Gastrocnemius medialis (tissue), 4 donors: ENCODE results near the gene PRKCA.

Experiments used
- CTCF ChIP-seq, 5 experiments: fragments of 450-650 bp in 3 of 5; fragments of 200-600 bp in 2 of 5; sonication (generic) in 2 of 5; IDR thresholded peaks in 4 of 5; conservative IDR thresholded peaks in 1 of 5; 1 replicate in 4 of 5; 2 replicates in 1 of 5; pipeline ENCODE4 v1.5.1; 2016 to 2019; ENCODE audit warnings: antibody characterized with exemption in 5 of 5, mild to moderate bottlenecking in 3 of 5, moderate library complexity in 3 of 5
- POLR2A ChIP-seq, 2 donors: fragments of 450-650 bp; IDR thresholded peaks; one replicate each; pipeline ENCODE4 v1.6.1; 2017; ENCODE audit warnings: antibody characterized with exemption in 2 of 2, mild to moderate bottlenecking in 2 of 2, moderate library complexity in 2 of 2

- no peak for TF ChIP-seq CTCF (IDR thresholded peaks at IDR 0.05 in 4 of 5, conservative IDR thresholded peaks at IDR 0.05 in 1 of 5)
- TF ChIP-seq POLR2A (IDR thresholded peaks at IDR 0.05) = no peak
These were observed 130.1 kb downstream of the PRKCA start for GRCh38 chr17:66432411-66432957.
